ENCODE data around the gene FAM210A.

DNA sequence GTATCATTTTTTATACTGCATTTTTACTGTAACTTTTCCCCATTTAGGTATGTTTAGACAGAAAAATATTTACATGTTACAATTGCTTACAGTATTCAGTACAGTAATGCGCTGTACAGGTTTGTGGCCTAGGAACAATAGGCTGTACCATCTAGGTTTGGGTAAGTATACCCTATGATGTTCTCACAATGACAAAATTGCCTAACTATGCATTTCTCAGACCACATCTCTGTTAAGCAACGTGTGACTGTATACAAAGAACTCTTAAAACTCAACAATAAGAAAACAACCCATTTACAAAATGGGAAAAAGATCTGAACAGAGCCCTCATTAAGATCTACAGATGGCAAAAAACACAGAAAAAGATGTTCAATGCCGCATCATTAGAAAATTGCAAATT is 29.4 kb downstream of the FAM210A start:
- TF ChIP-seq, protein P1, sequence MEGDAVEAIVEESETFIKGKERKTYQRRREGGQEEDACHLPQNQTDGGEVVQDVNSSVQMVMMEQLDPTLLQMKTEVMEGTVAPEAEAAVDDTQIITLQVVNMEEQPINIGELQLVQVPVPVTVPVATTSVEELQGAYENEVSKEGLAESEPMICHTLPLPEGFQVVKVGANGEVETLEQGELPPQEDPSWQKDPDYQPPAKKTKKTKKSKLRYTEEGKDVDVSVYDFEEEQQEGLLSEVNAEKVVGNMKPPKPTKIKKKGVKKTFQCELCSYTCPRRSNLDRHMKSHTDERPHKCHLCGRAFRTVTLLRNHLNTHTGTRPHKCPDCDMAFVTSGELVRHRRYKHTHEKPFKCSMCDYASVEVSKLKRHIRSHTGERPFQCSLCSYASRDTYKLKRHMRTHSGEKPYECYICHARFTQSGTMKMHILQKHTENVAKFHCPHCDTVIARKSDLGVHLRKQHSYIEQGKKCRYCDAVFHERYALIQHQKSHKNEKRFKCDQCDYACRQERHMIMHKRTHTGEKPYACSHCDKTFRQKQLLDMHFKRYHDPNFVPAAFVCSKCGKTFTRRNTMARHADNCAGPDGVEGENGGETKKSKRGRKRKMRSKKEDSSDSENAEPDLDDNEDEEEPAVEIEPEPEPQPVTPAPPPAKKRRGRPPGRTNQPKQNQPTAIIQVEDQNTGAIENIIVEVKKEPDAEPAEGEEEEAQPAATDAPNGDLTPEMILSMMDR (IDR thresholded peaks at IDR 0.05): no peak
- TF ChIP-seq POLR2A (IDR thresholded peaks at IDR 0.05): no peak
